Fibroblast of mammary gland (primary cell): ENCODE data around the gene ABLIM1.

Experiments
- DNase-seq: peaks from one replicate; pipeline ENCODE4 v3.0.0-alpha.2; 2010; ENCODE audit warnings: low read depth
- H3K4me3 ChIP-seq: 2 replicates; pipeline ENCODE4 v1.5.1; 2011; ENCODE audit warnings: low read depth, mild to moderate bottlenecking, low read length, moderate library complexity; ENCODE audit not compliant: control insufficient read depth
- CTCF ChIP-seq: conservative IDR thresholded peaks from 2 replicates; pipeline ENCODE4 v1.5.1; 2011; ENCODE audit warnings: low read depth, low read length, inconsistent platforms; ENCODE audit not compliant: control insufficient read depth, insufficient read depth

The ABLIM1 gene

GRCh38 chr10:114655671-114656070, 2.4 kb downstream of the ABLIM1 start:
- DNase-seq = no peak
- H3K4me3 ChIP-seq = no peak overlapping the region
- TF ChIP-seq CTCF = no peak

GRCh38 chr10:114654822-114655575, 3.1 kb downstream of the ABLIM1 start:
- DNase-seq = no peak
- TF ChIP-seq CTCF = no peak
- H3K4me3 ChIP-seq = no peak overlapping the region

GRCh38 chr10:114653926-114654325, 4.1 kb downstream of the ABLIM1 start:
- no peak for DNase-seq
- no peak for TF ChIP-seq CTCF
- H3K4me3 ChIP-seq = no peak overlapping the region

GRCh38 chr10:114652402-114653368, 5.4 kb downstream of the ABLIM1 start:
- no peak for DNase-seq
- no peak overlapping the region for H3K4me3 ChIP-seq
- no peak for TF ChIP-seq CTCF

GRCh38 chr10:114650831-114651230, 7.2 kb downstream of the ABLIM1 start:
- DNase-seq = no peak
- TF ChIP-seq CTCF = no peak
- H3K4me3 ChIP-seq = no peak overlapping the region

- TF ChIP-seq CTCF = no peak
Measured at GRCh38 chr10:114650266-114650665, 7.8 kb downstream of the ABLIM1 start.

More at GRCh38 chr10:114650266-114650665, 7.8 kb downstream of the ABLIM1 start:
- DNase-seq = no peak
- H3K4me3 ChIP-seq = no peak overlapping the region
